EH (cell line): Measurements from ENCODE around the gene GAS2L2.

Experiments
- DNase-seq: peaks from one replicate; pipeline ENCODE4 v3.0.0-alpha.2; 2015; ENCODE audit warnings: low read depth

The GAS2L2 gene

DNA sequence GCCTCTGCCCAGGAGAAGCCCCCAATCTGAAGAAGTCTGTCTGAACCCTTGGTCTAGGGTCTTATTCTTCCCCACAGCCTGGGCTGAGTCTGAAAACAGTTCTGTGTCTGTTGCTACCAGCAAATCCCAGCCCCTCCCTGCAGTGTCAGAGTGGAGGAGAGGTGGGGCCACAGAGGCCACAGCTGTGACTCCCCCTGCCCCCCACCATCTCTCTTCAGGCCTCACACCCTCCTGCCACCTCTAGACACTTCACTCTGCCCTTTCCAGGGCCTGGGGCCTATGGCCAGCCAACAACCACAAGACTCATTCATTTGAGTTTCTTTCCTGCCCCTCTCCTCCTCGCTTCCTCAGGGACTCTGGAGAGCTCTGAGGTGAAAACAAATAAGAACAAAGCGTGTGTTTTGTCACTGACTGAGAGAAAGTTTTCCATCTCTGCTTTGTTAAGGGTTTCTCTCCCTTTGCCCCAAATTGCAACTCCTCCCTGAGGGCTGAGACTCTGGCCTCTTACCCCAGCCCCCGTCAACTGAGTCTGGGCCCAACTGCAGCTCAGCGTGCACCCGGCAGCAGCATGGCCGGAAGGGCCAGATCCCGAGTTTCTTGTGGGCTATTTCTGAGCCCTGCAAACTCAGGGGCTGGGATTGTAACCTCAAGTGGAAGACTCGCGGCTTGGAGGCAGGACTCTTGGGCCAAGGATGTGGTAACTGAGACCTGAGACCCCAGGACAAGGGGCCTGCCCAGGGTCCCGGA is 20.8 kb upstream of the GAS2L2 start:
- no peak for DNase-seq

DNA sequence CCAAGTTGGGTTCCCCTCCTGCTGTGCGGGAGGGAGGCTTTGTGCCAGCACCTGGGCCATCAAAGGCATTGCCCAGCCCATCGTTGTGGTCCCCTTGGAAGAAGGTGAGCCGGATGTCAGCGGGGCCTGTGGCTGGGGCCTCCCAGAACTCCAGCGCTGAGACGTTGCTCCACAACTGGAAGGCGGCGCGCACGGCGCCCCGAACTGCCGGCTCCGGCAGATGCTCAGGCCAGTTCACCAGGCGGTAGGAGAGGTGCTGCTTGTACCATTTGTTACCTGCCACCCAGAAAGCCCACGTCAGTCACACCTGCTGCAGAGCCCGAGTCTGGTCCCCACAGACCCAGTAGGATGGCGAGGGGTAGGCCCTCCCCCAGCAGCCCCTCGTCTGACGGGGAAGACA is 20.1 kb upstream of the GAS2L2 start:
- DNase-seq: no peak

GRCh38 chr17:35769895-35770486 is 17.0 kb upstream of the GAS2L2 start:
- no peak for DNase-seq

- no peak for DNase-seq
Measured at GRCh38 chr17:35768797-35769196, 15.8 kb upstream of the GAS2L2 start.

DNA sequence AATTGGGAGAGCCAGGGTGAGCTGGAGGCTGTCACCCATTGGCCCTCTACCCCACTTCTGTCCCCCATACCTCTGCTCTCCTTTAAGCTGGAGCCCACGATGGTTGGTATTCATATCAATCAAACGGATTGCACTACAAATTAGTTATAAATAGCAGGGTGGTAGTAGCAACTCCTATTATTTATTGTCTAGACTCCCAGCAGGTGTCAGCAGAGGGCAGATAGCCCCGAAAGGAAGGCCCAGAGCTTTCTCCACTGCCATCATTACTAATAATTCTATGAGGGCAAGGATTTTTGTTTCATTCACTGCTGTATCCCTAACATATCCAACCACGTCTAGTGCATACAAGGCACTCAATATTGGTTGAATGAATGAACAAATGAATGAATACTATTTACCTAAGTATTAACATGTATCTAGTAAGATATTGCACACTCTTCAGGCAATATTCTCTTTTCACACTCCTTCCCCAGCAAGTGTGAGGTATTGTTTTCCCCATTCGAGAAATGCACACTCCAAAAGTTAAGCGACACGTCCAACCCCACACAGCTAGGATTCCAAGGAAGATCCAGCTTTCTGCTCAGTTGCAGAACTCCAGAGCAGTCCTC is 14.0 kb upstream of the GAS2L2 start:
- peak; percentile 65 for DNase-seq

GRCh38 chr17:35766489-35766877 is 13.4 kb upstream of the GAS2L2 start:
- DNase-seq: no peak

DNA sequence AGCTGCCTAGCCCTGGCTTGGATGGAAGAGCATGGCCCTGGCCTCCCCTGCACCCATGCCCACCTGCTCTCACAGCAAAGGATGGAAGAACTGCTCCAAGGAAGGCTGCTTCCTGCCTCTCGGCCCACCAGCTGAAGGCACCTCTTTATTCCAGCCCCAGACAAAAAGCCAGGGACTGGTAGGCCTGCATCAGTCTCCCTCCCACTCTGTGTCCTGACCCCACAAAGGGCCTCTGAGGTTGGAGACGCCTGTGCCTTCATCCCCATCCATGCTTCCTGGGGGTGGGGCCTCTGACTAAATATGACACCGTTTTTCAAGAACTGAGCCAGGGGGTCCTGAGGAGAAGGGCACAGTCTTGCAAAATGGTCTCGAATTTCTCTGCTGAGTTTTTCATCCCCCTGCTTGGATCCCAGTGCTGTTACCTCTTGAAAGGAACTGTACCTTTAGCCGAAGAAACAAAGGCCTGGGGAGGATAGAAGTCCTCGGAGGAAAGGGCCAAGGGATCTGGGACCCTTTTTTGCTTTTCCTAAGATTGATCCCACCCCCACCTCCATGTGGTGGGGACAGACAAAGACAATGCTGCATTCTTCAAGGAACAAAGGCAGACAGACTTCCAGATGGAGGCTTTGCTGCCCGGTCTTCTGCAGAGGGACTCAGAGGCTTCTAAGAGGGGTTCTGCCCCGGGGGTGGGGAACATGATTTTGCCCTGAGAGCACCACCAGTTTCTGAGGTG is 12.9 kb upstream of the GAS2L2 start:
- no peak for DNase-seq

DNA sequence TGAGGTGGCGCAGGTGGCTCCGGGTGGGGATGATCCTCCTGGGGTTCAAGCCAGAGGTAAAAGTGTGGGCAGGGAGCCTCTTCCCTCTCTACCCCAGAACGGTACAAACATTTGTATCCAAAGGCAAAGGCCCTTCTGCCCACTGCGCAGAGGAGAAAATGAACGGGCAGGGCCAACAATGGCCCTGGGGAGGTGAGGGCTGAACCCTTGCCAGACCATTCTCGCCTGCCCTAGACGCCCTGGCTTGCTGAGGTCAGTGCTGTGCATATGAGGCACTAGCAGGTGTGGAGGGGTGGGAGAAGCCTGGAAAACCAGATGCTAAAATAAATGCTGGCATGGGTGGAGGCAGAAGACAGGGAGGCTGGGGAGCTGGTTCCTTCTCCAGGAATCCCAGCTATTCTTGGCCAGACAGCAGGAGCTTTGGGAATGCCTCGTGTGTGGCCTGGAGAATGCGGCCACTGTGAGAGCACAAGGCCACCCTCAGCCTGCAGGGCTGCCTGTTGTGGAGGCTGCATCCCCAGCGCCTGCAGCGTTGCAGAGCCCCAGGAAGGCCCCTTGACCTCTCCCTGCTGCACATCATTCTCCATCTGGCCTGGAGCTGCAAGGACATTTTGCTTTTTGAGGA is 12.2 kb upstream of the GAS2L2 start:
- peak; percentile 60 for DNase-seq

- DNase-seq: peak; percentile 82
Measured at GRCh38 chr17:35764123-35764991, 11.3 kb upstream of the GAS2L2 start.

GRCh38 chr17:35763767-35764122 is 10.7 kb upstream of the GAS2L2 start:
- no peak for DNase-seq

DNA sequence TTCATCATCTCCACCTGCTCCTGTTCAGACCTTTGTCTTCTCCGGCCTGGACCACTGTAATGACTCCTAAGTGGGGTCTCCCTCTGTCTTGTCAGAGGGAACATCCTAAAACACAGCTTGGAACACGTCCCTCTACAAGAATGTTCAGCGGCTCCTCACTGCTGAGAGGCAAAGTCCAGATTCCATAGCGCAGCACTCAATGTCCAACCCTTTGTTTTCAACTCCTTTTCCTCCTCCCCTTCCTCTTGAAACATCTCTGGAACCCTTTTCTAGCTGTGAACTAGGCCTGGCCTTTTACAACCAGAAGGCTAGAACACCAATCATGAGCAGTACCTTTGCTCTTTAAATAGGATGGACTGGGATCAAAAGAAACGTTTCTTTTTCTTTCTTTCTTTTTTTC is 8.6 kb upstream of the GAS2L2 start:
- no peak for DNase-seq

- DNase-seq: no peak
Measured at GRCh38 chr17:35760587-35760986, 7.5 kb upstream of the GAS2L2 start, which contains the start of gene C17orf50. TSS of gene C17orf50 (plus strand) at chr17:35760887. CDS start at chr17:35760942, 55 bp downstream.

- DNase-seq: no peak
Measured at GRCh38 chr17:35757243-35757642, 4.2 kb upstream of the GAS2L2 start.

DNA sequence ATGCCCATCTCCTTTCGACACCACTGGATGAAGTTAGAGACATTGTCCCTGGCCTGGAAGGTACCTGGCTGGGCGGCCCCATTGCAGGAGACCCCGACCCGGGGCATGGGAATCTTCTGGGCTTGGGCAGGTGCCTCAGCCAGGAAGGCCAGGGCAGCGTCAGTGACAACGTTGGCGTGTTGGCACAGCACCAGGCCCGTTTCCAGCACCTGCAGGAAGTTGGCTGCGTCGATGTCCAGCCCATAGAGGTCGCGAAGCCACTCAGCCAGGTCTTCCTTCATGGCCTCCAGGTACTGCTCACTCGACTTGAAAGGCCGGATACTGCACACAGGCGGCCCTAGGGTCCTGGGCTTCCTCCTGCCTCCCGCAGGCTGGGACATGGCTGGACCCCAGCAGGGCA is 568 bp downstream of the GAS2L2 start:
- DNase-seq: no peak

DNA sequence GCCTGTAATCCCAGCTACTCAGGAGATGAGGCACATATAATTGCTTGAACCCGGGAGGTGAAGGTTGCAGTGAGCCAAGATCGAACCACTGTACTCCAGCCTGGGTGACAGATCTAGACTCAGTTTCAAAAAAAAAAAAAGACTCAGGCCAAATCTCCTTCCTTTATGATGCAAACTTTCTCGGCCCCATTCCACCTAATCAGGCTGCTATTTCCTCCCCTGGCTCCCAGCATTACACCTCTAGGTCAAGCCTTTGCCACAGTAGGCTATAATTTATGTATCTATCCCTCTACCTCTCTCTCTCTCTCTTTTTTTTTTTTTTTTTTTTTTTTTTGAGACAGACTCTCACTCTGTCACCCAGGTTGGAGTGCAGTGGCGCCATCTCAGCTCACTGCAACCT is 1.5 kb downstream of the GAS2L2 start:
- peak; percentile 44 for DNase-seq

- no peak for DNase-seq
Measured at GRCh38 chr17:35750526-35751395, 2.3 kb downstream of the GAS2L2 start.

DNA sequence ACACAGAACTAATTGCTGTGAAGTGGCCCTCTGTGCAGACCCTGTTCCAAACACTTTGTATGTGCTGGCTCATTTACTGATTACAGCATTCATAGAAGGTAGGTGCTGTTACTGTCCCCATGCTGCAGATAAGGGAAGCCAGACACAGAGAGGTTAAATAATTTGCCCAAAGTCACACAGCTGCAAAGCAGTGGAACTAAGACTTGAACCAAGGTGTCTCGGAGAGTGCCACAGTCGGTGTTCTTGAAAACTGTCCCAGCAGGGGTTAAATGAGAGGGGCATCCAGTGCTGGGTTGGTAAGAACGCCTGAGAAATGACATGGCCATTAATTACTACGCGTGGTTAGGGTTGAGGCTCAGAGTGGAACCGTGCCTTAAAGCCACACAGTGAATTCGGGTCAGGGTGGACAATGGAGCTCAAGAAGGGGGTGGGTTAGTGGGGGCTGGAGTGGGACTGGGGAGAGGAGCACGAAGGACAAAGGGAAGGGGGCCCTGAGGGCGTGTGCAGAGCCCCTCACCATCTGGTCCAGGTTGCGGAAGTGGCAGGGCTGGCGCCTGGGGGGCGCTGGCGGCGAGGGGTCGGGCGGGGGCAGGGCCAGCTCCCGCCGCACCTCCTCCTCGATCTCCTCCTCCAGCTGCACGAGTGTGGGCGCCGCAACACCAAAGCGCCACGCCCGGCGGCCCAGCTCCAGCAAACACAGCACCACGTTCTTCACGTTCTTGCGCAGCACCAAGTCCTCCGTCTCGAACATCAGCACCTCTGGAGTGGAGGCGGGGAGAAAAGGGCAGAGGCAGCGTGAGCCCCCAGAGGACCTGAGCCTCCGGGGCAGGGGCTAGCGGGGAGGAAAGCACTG is 3.3 kb downstream of the GAS2L2 start:
- DNase-seq: peak; percentile 35

DNA sequence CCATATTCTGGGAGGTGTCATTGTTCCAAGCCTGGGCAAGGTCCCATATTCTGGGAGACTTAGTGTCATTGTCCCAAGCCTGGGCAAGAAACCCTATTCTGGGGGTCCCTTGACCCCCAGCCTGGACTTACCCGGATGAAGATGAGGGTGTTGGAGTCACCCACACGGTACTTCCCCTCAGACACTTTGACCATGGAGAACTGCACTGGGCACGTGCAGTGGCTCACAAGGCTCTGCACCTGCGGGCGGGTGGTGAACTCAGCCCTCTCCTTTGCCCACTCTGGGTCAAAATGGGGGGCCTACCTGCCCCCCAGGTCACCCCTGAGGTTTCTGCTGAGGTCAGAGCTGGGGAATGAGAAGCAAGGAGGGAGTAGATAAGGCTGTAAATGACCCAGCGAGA is 4.1 kb downstream of the GAS2L2 start:
- no peak for DNase-seq

DNA sequence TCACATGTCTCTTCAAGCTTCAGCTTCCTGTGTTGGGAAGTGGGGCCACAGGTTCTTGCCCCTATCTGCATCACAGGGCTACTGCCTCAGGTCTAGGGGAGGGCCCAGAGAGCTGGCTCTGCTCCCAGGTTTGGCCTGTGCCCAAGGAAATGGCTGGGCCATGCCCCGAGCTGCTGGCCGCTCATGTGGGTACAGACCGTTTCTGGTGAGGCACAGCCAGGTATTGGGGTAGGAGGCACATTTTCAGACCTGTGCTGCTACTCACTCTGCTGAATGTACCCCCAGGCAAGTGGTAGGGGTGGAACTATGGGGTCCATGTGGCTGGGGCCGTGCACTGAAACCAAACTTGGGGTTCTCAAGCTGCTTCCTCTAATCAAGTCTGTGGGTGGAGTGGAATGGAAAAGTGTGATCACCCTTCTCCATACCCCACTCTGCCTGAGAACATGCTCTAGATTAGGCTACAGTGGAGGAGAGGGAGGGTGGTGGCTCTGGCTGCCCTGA is 4.6 kb downstream of the GAS2L2 start:
- DNase-seq: peak; percentile 11
